Peyer's patch (tissue), 4 donors: ENCODE data around the gene MRI1.

Source experiments
- CTCF ChIP-seq, 6 experiments: fragments of 450-650 bp in 4 of 6; fragments of 200-600 bp in 2 of 6; sonication (generic) in 1 of 6; IDR thresholded peaks; one replicate each; pipeline ENCODE4 v1.5.1; 2017 to 2019; ENCODE audit warnings: antibody characterized with exemption in 6 of 6, mild to moderate bottlenecking in 3 of 6, moderate library complexity in 1 of 6
- POLR2A ChIP-seq, 2 donors: fragments of 450-650 bp; IDR thresholded peaks; one replicate each; pipeline ENCODE4 v1.5.1; 2017; ENCODE audit warnings: antibody characterized with exemption in 2 of 2, mild to moderate bottlenecking in 2 of 2, moderate library complexity in 2 of 2

- TF ChIP-seq CTCF (IDR thresholded peaks at IDR 0.05) (no peak), POLR2A (IDR thresholded peaks at IDR 0.05) (no peak)
These were observed 586 bp downstream of the MRI1 start for GRCh38 chr19:13764821-13765394.
